ENCODE data around the gene C5orf63.
"Not testable (repeated sequence)": the region's sequence is repeated elsewhere in the genome, so short reads cannot be mapped to it uniquely, and the experiment has no call there.

C5orf63 gene

GRCh38 chr5:127030259-127031146 lies 42.8 kb downstream of the C5orf63 start, which contains the start of gene MARCHF3:
TSS of gene MARCHF3 (minus strand) at chr5:127030558. CDS start at chr5:126918171, 112,387 bp downstream.
- DNase-seq: peak; percentile 93

- peak; percentile 73 for DNase-seq
Measured at GRCh38 chr5:127029581-127030258, 43.6 kb downstream of the C5orf63 start.

GRCh38 chr5:127028822-127029457 lies 44.4 kb downstream of the C5orf63 start:
- DNase-seq: no peak

GRCh38 chr5:127027539-127027938 lies 45.8 kb downstream of the C5orf63 start:
- no peak for DNase-seq

- DNase-seq: no peak
Measured at GRCh38 chr5:127026166-127026565, 47.1 kb downstream of the C5orf63 start.

DNA sequence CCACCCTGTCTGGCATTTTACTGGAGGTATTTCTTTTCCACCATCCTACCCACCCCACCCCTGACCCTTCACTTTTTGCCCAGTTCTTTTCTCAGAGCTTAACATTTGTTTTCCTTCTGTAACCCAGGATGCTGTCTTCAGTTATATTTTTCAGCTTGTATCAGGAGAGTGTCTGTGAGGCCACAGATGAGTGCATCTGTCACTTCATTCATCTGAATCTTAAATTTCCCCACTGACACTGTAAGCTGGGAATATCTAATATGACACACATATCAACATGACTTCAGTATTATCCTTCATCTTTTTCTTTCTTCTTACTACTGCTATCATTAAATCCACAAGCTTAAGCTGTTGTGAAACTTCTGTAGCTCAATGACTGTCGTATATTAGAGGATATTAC lies 47.8 kb downstream of the C5orf63 start:
- DNase-seq: no peak

GRCh38 chr5:127024821-127025220 lies 48.5 kb downstream of the C5orf63 start:
- no peak for DNase-seq

- DNase-seq: not testable (repeated sequence)
Measured at GRCh38 chr5:127023552-127024191, 49.6 kb downstream of the C5orf63 start.

DNA sequence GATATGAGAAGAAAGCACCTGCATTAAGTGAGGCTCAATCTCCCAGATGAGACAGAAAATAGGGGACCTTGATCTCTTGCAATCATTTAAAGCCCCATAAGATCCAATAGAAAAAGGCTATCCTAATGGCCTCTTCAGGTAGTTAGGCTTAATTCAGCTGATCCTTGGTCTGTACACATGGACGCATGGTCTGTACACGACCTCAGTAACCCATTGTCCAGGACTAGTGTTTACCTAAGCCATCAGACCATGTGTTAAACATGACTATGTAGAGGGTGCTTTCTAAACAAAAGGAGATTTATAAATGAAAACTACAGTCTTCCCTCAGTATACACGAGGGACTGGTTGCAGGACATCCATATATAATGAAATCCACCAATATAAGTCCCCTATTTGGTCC lies 50.5 kb downstream of the C5orf63 start:
- no peak for DNase-seq

DNA sequence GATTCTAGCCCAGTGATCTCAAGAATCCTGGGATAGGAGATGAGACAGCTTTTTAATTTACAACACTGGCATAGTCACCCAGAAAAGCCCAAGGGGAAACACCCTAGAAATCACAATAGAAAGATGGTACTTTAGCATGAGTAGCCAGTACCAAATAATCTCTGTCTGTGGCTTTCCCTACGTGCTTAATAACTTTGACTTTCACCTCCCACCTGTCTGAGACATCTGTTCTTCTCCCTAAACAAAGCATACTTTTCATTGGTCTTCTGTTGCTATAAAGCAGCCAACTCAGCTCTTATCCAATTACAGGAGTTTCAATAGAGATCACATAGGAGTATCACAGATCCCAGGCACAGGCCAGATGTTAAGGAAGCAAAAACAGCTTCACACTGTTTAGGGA lies 53.4 kb downstream of the C5orf63 start:
- no peak for DNase-seq

DNA sequence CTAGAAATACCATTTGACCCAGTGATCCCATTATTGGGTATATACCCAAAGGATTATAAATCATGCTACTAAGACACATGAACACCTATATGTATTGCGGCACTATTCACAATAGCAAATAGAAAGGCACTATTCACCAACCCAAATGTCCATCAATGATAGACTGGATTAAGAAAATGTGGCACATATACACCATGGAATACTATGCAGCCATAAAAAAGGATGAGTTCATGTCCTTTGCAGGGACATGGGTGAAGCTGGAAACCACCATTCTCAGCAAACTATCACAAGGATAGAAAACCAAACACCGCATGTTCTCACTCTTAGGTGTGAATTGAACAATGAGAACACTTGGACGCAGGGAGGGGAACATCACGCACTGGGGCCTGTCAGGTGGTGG lies 56.6 kb downstream of the C5orf63 start:
- not testable (repeated sequence) for DNase-seq

GRCh38 chr5:127015716-127016115 lies 57.6 kb downstream of the C5orf63 start:
- DNase-seq: no peak

GRCh38 chr5:127014573-127014972 lies 58.7 kb downstream of the C5orf63 start:
- no peak for DNase-seq

- no peak for DNase-seq
Measured at GRCh38 chr5:127013407-127013806, 59.9 kb downstream of the C5orf63 start.

GRCh38 chr5:127012916-127013315 lies 60.4 kb downstream of the C5orf63 start:
- DNase-seq: peak; percentile 79

GRCh38 chr5:127011961-127012644 lies 61.2 kb downstream of the C5orf63 start:
- no peak for DNase-seq

- peak; percentile 95 for DNase-seq
Measured at GRCh38 chr5:127011153-127011552, 62.1 kb downstream of the C5orf63 start.

- peak; percentile 17 for DNase-seq
Measured at GRCh38 chr5:127010362-127010761, 62.9 kb downstream of the C5orf63 start.

DNA sequence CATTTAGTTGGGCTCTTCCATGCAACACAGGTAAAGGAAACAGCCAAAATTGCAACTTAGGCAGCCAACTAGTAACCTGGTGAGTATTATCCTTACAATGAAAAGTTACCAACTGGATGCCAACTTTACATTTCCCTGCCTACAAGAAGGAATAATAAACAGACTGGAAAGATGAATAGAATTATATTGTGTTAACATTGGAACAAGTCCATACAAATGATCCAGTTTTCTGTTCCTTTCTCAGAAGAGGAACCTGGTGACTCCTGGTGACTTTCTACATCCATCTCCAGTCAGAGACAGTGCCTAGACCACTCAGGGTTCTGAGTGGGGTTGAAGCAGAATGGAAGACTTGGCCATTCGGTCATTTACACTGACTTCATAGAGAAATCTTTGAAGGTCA lies 63.5 kb downstream of the C5orf63 start:
- DNase-seq: no peak

GRCh38 chr5:127008300-127008975 lies 64.9 kb downstream of the C5orf63 start:
- DNase-seq: no peak

DNA sequence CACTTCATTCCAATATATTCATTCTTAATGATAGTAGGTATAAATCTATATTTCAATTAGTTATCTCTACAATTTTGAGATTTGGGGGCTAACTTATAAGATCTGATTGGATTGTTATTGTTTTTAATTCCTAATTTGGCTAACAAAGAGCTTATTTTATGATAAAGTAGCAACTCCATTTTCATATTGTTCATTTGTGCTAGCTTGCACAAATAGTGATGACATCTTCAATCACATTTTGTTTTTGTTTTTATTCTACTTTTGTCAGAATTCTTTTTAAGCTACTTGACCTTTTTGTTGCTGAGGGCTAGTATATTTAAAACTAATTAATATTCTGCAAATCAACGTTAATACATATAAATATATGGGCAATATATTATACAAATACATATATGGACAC lies 65.8 kb downstream of the C5orf63 start:
- DNase-seq: no peak

- no peak for DNase-seq
Measured at GRCh38 chr5:127006744-127007143, 66.6 kb downstream of the C5orf63 start.
